Endothelial cell (in vitro differentiated cells): ENCODE results near the gene APOBEC3B. TPM values are rescaled to one million over a fixed set of nuclear protein-coding genes. Genes with fewer than 3 reads are reported as not detected.
"Not testable (repeated sequence)": the region's sequence is repeated elsewhere in the genome, so short reads cannot be mapped to it uniquely, and the experiment has no call there.

ENCODE experiments used
- DNase-seq: peaks from one replicate; pipeline ENCODE4 v3.0.0; 2021; ENCODE audit warnings: low spot score
- H3K27ac Mint-ChIP-seq: one replicate; pipeline ENCODE4 v1.8.0; 2021; ENCODE audit warnings: mixed read lengths, inconsistent platforms; ENCODE audit not compliant: unreplicated experiment
- H3K27me3 Mint-ChIP-seq: one replicate; pipeline ENCODE4 v1.8.0; 2021; ENCODE audit warnings: mild to moderate bottlenecking, moderate library complexity, mixed read lengths, inconsistent platforms; ENCODE audit not compliant: unreplicated experiment
- H3K36me3 Mint-ChIP-seq: one replicate; pipeline ENCODE4 v1.8.0; 2021; ENCODE audit warnings: mild to moderate bottlenecking, low read depth, mixed read lengths, inconsistent platforms; ENCODE audit not compliant: unreplicated experiment
- H3K4me1 Mint-ChIP-seq: one replicate; pipeline ENCODE4 v1.8.0; 2021; ENCODE audit warnings: mild to moderate bottlenecking, mixed read lengths, inconsistent platforms; ENCODE audit not compliant: unreplicated experiment
- H3K4me3 Mint-ChIP-seq: one replicate; pipeline ENCODE4 v1.8.0; 2021; ENCODE audit warnings: mild to moderate bottlenecking, mixed read lengths, inconsistent platforms; ENCODE audit not compliant: unreplicated experiment
- H3K9me3 Mint-ChIP-seq: one replicate; pipeline ENCODE4 v1.8.0; 2021; ENCODE audit warnings: mixed read lengths, inconsistent platforms; ENCODE audit not compliant: unreplicated experiment
- CTCF ChIP-seq: fragments of 200-600 bp; sonication (generic); IDR thresholded peaks from one replicate; pipeline ENCODE4 v1.5.0; 2021; ENCODE audit warnings: antibody characterized with exemption; ENCODE audit not compliant: unreplicated experiment
- total RNA-seq: library from RNA; stranded (reverse); fragmentation: NEBNext Ultra II Directional; extraction: Animal tissue kit (Norgen Biotek cat#: 25700); gene quantifications from one replicate; pipeline ENCODE4 v1.2.1, GENCODE V29; 2021; ENCODE audit not compliant: unreplicated experiment

The APOBEC3B gene
- total RNA-seq, 1 donor from 2014 or later: 1.0 TPM

- H3K4me3 Mint-ChIP-seq: no peak overlapping the region
- no peaks in the 10 kb centered on the region for H3K9me3 Mint-ChIP-seq
- TF ChIP-seq CTCF: no peak
- H3K4me1 Mint-ChIP-seq: peaks cover 4% of the 10 kb centered on the region
- no peak overlapping the region for H3K27ac Mint-ChIP-seq
- no peaks in the 10 kb centered on the region for H3K36me3 Mint-ChIP-seq
- H3K27me3 Mint-ChIP-seq: peaks cover 7% of the 10 kb centered on the region
- no peak for DNase-seq
Observed at GRCh38 chr22:38942702-38943101, 39.4 kb upstream of the APOBEC3B start.

- Mint-ChIP-seq H3K27me3 (peaks cover 6% of the 10 kb centered on the region), H3K27ac (no peak overlapping the region), H3K4me3 (no peak overlapping the region), H3K4me1 (peaks cover 4% of the 10 kb centered on the region), H3K9me3 (no peaks in the 10 kb centered on the region), H3K36me3 (no peaks in the 10 kb centered on the region)
- no peak for DNase-seq
- no peak for TF ChIP-seq CTCF
Observed at GRCh38 chr22:38943201-38943600, 38.9 kb upstream of the APOBEC3B start.

GRCh38 chr22:38943882-38944281 is 38.3 kb upstream of the APOBEC3B start:
- no peak overlapping the region for H3K4me3 Mint-ChIP-seq
- peaks cover 3% of the 10 kb centered on the region for H3K27me3 Mint-ChIP-seq
- no peaks in the 10 kb centered on the region for H3K9me3 Mint-ChIP-seq
- H3K27ac Mint-ChIP-seq: no peak overlapping the region
- no peak for DNase-seq
- TF ChIP-seq CTCF: no peak
- peaks cover 4% of the 10 kb centered on the region for H3K4me1 Mint-ChIP-seq
- H3K36me3 Mint-ChIP-seq: no peaks in the 10 kb centered on the region

- Mint-ChIP-seq H3K4me3 (no peak overlapping the region), H3K36me3 (no peaks in the 10 kb centered on the region), H3K4me1 (peaks cover 4% of the 10 kb centered on the region), H3K27ac (no peak overlapping the region), H3K9me3 (no peaks in the 10 kb centered on the region), H3K27me3 (peaks cover 3% of the 10 kb centered on the region)
- no peak for TF ChIP-seq CTCF
- no peak for DNase-seq
Observed at GRCh38 chr22:38944653-38945052, 37.5 kb upstream of the APOBEC3B start.

GRCh38 chr22:38945706-38946338 is 36.3 kb upstream of the APOBEC3B start:
- not testable (repeated sequence) for H3K9me3 Mint-ChIP-seq, H3K27me3 Mint-ChIP-seq, H3K27ac Mint-ChIP-seq, H3K4me1 Mint-ChIP-seq, H3K36me3 Mint-ChIP-seq, DNase-seq, H3K4me3 Mint-ChIP-seq
